GM12872 (cell line): ENCODE data around the gene ABHD17C.

Source experiments
- TF ChIP-seq, protein P1 (sequence below): IDR thresholded peaks from 3 replicates; pipeline ENCODE4 v1.5.1; 2011; ENCODE audit warnings: low read depth, mild to moderate bottlenecking, low read length, moderate library complexity; ENCODE audit not compliant: insufficient read depth

The ABHD17C gene

DNA sequence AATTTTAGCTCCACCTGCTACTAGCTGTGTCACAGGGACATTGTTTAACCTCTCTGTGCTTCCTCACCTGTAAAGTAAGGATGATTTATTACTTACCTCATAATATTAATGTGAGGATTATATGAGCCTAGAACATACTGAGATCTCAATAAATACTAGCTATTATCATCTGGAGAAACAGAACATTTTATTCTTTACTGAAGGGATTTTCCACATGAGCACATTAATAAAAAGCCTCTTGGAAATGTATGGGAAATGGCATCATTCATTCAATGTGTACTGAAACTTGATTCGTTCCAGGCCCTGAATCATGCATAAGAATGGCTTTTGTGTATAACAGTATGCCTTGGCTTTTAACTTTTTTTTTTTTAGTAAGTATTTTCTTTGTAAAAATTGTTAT is 73.0 kb downstream of the ABHD17C start:
- TF ChIP-seq, protein P1, sequence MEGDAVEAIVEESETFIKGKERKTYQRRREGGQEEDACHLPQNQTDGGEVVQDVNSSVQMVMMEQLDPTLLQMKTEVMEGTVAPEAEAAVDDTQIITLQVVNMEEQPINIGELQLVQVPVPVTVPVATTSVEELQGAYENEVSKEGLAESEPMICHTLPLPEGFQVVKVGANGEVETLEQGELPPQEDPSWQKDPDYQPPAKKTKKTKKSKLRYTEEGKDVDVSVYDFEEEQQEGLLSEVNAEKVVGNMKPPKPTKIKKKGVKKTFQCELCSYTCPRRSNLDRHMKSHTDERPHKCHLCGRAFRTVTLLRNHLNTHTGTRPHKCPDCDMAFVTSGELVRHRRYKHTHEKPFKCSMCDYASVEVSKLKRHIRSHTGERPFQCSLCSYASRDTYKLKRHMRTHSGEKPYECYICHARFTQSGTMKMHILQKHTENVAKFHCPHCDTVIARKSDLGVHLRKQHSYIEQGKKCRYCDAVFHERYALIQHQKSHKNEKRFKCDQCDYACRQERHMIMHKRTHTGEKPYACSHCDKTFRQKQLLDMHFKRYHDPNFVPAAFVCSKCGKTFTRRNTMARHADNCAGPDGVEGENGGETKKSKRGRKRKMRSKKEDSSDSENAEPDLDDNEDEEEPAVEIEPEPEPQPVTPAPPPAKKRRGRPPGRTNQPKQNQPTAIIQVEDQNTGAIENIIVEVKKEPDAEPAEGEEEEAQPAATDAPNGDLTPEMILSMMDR = no peak

- TF ChIP-seq, protein P1 = no peak
Observed at GRCh38 chr15:80769153-80769828, 74.2 kb downstream of the ABHD17C start.

- TF ChIP-seq, protein P1 = no peak
Observed at GRCh38 chr15:80769829-80770705, 75.0 kb downstream of the ABHD17C start.

- TF ChIP-seq, protein P1 = no peak
Observed at GRCh38 chr15:80773122-80773551, 78.0 kb downstream of the ABHD17C start.

GRCh38 chr15:80773792-80774352 is 78.8 kb downstream of the ABHD17C start:
- TF ChIP-seq, protein P1 = no peak

DNA sequence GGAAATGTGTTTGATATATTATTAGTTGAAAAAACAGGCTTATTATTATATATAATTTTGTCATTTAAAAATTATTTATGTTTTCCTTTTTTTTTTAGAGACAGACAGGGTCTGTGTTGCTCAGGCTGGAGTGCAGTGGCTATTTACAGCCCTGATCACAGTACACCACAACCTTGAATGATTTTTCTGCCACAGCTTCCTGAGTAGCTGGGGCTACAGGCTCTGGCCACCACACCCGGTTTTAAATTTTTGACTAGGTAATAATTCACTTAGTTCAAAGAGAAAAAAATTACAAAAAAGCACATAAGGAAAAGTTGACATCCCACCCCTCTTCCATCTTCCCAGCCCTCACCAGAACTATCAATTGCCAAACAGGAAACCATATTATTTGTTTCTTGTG is 79.4 kb downstream of the ABHD17C start:
- TF ChIP-seq, protein P1 = no peak

DNA sequence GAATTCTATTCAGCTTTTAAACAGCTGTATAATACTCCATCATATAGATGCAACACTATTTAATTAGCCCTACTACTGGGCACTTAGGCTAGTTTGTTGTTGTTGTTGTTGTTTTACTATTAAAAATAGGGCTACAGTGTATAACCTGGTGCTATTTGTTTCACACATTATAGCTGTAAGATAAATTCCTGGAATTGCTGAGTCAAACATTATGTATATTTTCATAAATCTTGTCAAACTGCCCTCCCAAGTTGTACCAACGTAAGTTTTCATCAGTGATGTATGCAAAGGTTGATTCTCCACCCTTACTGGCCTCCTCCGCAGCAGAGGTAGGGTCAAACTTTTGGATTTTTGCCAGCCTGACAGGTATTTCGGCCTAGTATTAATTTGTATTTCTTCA is 80.2 kb downstream of the ABHD17C start:
- TF ChIP-seq, protein P1 = no peak
